NCI-H1436 (cell line): Measurements from ENCODE around the gene ACIN1.

Source experiments
- DNase-seq: peaks from one replicate; lab custom pipeline; 2025; lab: John Stamatoyannopoulos, UW

ACIN1 gene

DNA sequence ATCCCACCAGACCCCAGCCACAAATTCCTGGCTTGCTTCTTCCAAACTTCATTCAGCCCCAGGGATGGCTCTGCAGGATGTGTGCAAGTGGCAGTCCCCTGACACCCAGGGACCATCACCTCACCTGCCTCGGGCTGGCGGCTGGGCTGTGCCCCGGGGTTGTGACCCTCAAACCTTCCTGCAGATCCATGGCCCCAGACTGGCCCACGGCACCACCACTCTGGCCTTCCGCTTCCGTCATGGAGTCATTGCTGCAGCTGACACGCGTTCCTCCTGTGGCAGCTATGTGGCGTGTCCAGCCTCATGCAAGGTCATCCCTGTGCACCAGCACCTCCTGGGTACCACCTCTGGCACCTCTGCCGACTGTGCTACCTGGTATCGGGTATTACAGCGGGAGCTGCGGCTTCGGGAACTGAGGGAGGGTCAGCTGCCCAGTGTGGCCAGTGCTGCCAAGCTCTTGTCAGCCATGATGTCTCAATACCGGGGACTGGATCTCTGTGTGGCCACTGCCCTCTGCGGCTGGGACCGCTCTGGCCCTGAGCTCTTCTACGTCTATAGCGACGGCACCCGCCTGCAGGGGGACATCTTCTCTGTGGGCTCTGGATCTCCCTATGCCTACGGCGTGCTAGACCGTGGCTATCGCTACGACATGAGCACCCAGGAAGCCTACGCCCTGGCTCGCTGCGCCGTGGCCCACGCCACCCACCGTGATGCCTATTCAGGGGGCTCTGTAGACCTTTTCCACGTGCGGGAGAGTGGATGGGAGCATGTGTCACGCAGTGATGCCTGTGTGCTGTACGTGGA lies 52.6 kb downstream of the ACIN1 start, which contains the start of gene PSMB11:
Gene PSMB11 (plus strand): TSS at position 51 of the 804 bp plus-strand sequence. CDS start 14 bp downstream, at position 65.
- DNase-seq = no peak

DNA sequence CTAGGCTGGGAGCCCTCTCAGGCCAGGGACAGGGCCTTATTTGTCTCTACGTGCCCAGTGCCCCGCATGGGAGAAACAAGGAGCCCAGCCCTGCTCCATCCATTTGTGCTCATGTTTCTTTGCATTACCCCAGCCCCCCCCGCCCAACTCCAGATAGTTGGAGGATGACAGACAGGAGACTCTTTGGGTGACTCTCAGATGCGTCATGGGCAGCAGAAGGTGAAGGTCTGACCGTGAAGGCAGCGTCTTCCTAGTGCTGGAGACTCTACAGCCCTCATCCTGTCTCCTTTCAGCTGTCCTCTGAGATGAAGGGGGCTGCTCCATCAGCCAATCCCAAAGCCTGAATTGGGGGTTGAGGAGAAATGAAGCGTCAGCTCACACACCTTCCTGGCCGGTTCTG lies 53.2 kb downstream of the ACIN1 start:
- DNase-seq = no peak

DNA sequence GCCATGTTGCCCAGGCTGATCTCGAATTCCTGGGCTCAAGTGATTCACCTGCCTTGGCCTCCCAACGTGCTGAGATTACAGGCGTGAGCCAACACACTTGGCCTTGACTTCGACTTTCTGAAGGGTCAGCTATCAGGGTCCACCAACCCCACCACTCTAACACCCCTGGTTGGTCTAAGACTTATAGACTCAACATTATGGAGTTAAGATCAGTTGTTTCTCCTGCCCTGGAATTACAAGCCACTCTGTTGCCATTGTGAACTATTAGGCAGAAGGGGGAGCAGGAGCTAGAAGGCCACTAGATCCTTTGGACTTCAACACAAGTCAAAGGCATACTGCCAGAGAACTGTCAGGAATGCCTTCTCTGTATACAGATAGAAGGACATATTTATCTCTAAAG lies 54.8 kb downstream of the ACIN1 start:
- no peak for DNase-seq

DNA sequence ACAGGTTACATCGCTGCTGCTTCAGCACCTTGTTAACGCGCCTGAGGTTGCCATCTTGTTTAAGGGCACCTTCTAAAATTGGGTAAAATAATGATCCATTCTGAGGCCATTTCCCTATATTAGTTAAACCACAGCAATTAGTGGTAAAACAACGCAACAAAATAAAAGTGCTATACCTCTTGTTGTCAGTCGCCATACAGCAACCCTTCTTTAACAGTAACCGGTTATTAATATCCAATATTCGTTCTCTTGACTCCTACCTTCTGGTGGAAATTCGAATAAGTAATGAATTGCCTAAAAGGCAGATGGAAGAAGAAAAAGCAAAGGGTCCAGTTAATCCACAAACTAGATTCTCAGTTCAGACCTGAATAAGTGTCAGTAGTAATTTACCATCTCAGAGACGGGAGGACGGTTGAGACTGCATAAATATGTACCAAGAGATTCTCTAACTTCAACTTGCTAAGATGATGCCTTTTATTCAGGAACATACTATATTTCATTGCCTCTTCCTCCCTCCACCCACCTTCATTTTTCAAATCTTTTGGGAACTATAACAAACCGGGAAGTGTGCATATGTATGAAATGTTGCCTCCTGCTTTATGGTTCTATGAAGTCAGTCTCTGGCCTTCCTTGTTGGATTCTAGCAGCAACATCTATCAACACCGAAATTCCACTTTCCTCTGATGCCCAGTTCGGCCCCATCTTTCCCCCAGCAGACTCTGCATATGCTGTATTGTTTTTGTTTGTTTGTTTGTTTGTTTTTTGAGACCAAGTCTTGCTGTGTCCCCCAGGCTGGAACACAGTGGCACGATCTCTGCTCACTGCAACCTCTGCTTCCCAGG lies 59.4 kb downstream of the ACIN1 start:
- no peak for DNase-seq

DNA sequence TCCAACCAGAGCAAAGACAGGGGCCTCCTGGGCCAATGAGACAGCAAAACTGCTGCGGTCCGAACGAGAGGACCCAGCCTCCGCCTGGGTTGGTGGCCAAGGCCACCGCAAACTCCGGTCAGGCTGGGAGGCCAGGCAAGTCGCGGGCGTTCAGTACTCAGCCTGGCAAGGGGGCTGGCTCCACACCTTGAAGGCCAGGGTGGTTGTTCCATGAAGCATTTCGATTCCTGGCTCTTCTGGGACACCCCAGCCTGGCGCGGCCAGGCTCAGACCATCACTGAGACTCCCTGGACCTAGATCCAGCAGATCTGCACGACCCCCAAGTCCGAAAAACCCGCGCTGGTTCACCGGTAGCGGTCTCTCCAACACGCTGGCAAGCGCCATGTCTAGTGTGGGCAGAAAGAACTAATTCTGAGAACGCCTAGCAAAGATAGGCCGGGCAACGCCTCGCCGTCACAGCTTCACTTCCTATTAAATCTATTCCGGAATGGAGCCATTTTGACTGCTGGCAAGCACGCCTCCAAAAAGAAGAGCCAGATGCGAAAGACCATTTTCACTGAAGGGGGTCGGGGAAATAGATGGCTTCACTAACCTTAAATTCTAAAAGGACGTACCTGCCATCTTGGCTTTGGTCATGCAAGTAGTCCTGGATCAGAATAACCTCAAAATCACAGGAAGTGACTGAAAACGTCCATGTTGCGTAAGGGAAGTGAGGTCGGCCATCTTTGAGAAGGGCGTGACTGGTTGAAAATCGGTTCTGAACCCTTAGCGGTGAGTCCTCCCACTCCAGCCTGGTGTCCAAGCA lies 60.2 kb downstream of the ACIN1 start, which contains the start of gene PSMB5:
Gene PSMB5 (minus strand): TSS at position 403 of the 805 bp plus-strand sequence. CDS start 19 bp downstream, at position 384.
- no peak for DNase-seq

DNA sequence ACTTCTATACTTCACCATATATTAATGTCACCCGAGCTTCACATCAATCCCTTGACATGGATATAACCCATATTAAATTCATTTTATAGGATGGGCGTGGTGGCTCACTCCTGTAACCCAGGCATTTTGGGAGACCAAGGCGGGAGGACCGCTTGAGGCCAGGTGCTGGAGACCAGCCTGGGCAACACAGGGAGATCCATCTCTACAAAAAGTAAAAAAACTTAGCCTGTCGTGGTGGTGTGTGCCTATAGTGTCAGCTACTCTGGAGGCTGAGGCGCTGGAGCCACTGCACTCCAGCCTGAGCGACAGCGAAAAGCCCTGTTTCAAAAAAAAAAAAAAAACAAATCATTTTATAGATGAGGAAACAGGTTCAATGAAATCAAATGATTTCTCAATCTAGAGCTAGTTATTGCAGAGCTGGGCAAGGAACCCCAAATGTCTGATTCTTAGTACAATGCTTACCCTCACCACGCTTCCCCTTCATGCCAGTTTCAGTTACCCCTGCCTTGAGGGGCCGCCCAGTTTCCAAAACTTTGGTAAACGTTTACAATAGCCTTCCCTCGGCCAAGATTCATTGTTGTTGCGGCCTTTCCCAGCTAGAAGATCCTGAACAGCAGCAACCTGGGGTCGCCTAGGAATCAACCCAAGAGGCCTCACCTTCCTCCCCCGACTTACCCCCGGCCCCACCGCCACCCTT lies 61.0 kb downstream of the ACIN1 start:
- DNase-seq = no peak

DNA sequence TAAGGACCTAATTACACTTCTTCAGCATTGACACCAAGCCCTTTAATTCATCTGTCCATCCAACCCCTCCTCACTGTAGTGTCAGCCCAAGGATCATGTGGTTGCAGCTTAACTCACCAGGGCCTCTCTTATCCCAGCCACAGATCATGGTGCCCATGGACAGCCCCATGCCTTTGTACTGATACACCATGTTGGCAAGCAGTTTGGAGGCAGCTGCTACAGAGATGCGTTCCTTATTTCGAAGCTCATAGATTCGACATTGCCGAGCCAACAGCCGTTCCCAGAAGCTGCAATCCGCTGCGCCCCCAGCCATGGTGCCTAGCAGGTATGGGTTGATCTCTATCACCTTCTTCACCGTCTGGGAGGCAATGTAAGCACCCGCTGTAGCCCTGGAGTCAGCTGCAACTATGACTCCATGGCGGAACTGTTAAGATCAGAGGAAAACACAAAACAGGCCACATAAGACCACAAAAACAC lies 61.6 kb downstream of the ACIN1 start:
- no peak for DNase-seq

DNA sequence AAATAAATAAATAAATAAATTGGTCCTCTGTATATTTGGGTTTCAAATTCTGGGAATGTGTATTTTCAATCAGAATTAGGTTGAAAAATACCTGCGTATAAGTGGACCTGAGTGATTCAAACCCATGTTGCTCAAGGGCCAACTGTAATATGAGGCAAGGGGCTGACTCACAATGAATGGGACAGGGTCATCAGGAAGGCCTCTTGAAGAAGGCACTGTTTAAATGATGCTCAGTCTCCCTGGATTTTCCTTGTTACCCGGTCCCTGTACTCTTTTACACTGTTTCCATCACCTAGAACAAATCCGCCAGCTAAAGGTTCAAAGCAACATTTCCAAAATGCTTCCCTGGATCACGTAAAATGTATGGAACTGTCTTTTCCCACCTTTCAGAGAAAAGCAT lies 64.0 kb downstream of the ACIN1 start:
- DNase-seq = no peak

DNA sequence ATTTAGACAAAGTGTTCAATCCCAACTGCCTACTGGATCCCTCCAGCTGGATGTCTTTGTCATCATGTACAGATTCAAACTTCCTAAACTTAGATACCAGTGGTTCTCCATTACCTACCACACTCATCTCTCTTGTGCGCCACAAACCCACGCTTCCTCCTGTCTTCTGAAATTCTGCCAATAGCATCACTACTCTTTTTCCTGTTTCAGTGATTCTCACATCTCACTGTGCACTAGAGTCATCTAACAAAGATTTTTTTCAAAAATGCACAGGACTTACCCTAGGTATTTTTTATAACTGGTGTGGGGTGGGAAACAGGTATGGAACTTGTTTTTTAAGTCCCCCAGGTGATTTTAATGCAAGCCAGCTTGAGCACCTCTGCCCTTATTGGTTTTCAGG lies 66.1 kb downstream of the ACIN1 start:
- DNase-seq = no peak

DNA sequence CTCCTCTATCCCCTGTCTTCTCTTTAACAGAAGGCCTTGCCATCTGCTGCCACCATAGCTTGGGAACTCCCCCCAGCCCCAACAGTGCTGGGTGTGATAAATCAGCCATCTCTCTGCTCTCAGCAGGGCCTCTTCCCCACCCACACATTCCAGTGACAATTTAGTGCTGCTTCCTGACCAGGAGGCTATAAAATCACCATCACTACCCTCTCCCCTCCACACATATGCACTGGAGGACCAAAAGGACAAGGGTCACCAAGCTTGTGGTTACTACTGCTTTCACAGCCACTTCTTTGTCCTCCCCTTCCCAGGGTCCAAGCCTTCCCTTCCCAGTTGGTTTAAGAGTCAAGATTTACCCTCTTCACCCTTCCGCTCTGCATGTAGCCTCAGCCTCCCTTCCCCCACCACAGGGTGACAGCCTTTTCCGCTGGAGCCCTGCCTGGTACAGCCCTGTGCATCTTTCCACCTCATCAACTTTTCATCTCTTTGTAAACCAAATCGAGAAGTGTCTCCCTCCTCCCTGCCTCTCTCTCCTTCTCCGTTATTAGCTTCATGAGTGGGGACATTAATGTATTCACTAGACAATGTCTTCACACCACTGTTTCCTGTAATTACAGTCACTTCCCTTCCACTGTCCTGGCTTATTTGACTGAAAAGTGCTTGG lies 69.7 kb downstream of the ACIN1 start:
- no peak for DNase-seq

DNA sequence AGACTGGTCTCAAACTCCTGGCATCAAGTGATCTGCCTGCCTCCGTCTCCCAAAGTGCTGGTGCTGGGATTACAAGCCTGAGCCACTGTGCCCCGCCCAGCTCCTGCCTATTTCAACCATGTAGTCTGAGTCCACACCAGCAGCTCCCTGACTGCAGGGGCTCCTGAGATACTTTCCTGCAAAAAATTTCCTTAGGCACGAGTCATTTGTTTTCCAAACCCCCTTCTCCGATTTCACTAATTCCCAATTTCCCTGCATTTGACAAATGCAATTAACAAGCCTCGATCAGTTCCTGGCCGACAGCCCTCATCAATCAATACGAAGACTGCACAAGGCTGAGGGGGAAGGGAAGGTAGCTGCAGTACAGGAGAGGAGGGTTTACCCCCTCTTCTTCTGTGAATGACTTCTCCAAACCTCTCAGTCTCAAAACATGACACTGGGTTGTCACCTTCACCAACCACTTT lies 70.3 kb downstream of the ACIN1 start:
- DNase-seq = no peak

DNA sequence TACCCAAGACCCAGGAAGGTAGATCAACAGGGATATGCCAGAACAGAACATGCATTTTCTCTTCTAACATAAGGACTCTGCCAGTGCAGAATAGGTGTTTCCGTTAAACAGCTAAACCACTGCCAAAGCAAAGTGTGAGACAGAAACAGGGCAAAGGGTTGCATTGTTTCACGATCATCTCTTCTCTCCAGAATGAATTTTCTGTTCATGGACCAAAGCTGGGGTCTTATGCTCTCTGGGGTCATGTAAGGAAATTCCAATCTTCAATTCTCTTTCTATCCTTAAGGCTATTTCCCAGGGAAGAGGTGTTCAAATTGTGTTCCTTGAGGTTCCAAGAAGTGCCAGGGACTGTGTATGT lies 71.2 kb downstream of the ACIN1 start:
- no peak for DNase-seq

DNA sequence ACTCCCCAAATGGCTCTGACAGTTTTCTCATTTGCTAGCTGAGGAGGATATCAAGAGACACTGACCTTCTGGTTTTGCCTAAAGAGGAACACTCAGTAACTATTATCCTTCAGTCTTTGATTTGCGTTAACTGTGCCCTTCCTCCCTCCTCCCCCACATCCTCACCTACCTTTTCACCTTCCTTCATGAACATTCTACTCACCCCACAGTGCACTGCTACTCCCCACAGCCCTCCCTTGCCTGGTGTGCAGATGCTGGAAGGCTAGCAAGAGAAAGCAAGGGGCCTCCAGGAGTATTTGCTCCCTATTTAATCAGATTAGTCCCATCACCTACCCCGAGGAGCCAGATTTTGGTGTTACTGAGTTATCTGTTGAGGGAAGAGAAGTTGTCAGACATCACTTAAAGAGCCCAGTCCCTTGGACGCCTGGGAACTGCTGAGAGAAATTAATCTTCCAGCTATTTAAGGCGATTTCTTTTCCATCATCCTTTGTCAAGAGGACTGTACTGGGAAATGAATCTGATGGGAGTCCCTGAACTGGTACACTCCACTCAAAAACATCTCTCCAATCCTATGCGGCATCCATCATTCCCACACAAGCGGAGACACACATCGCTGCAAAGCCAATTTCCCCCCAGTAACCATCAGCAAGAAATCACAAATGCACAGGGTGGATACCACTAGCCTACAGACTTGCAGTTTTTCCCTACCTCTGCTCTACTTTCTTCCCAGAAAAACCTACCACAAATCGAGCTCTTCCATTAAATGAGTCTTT lies 71.7 kb downstream of the ACIN1 start:
- no peak for DNase-seq

DNA sequence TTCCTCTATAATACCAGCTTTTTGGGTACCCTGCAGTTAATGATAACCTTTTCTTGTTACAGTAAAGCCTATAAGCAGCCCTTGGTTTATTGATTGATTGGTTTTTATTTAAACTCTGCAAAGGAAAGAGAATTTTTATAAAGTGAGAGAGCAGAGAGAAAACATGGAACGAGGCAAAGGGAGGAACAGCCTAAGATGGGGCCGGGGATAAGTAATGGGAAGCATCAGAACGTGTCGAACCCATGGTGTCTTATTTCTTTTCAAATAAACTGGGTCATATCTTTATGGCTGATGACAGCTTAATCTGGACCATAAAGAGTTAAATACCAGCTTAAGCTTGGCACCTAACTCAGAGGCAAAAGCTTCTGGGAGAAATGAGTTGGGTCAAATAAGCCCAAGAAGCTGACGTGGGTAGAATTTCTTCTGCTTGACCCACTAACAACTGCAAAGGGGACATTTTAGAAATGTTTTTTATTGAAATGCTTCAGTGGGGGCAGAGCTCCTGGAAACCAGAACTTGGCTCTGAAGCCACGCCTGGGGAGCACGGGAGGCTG lies 73.0 kb downstream of the ACIN1 start:
- no peak for DNase-seq

DNA sequence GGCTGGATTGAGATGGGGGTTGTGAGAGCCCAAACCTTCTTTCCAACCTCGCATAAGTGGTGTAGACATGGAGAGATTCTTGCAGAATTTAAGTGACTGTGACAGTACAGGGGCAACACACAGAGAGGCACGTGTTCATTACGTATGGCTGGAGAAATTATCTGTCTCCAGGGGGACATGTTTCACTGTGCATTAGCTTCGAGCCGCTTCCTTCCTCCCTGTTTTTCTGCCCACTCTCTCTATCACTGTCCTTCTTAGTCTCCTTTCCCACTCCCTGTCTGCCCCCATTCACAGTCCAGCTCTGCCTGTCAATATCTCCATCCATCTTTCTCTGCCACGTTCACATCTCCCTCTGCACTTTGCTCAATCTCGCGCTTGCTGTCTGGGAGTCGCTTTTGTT lies 73.5 kb downstream of the ACIN1 start:
- DNase-seq = no peak

DNA sequence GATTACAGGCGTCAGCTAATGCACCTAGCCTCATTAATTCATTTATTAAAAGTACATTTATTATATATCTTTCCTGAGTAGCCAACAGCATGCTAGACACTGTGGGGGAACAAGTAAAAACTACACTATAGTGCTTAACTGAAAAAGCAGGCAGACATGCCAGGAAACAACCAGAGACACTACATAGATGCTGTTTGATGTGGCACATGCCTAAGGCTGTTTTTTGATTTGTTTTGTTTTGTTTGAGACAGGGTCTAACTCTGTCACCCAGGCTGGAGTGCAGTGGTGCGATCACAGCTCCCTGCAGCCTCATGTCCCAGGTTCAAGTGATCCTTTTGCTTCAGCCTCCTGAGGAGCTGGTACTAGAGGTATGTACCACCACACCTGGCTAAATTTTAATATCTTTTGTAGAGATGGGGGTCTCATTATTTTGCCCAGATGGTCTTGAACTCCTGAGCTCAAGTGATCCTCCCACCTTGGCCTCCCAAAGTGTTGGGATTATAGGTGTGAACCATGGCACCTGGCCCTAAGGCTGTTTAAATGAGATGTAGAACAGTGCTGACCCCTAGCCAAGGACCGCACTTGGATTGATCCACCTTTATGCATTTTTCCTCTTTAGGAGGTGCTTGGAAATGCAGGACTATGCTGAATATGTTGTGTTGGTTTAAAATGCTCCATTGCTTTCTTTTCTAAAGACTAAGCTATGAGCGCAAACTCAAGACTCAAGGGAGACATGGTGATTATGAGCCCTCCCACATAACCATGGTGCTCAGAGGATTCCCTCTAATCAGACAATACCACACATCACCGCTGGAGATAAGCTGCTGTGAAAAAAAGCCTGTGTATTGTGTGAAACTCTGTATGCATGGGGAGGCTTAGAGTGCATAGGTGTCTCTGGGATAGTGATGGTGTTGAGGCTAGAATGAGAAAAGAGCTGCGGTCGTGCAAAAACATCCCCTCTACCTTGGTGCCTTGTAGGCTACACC lies 74.5 kb downstream of the ACIN1 start:
- DNase-seq = no peak

DNA sequence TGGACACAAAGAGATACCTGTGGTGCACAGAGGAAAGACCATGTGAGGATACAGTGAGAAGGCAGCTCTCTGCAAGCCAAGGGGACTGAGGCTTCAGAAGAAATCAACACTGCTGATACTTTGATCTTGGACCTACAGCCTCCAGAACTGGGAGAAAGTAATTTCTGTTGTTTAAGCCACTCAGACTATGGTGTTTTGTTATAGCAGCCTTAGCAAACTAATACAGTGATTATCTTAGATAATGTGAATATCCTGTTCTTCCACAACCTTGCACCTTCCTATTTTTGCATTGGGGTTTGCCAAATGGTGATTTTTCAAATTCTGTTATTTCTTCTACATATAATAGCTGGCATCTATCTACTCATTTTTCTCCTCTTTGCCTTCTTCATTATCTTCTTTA lies 76.8 kb downstream of the ACIN1 start:
- DNase-seq = no peak

DNA sequence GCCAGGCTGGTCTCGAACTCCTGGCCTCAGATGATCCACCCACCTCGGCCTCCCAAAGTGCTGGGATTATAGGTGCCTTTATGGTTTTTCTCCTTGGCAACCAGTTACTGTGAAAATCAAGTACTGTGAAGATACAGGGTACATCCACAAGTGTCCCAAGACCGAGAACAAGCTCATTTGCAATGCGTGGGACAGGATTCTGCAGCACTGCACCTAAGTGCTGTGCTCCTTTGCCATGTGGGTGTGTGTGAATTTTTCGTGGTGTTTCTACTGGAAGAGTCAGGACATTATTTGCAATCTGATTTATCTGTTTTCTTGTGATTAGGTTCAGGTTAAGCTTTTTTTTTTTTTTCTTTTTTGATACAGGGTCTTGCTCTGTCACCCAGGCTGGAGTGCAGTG lies 77.8 kb downstream of the ACIN1 start:
- DNase-seq = no peak

DNA sequence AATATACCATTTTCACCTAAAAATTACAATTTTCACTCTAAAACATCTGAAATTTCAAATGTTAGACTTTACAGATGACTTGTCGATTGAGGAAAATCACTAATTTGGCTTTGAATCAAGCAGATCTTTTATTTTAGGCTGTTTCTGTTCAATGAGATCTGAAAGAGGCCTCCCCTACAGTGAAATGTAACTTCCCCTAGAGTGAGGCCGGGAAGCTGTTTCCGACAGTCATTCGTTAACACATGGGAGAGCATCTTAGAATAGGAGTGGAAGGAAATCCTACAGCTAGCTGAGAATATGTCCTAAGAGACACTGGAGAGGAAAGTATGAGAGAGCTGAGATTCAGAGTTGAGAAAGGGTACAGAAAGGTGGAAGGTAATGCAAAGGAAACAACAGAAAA lies 79.3 kb downstream of the ACIN1 start:
- DNase-seq = no peak
